H1 (cell line): ENCODE results near the gene COLEC12. TPM values are rescaled to one million over a fixed set of nuclear protein-coding genes. Genes with fewer than 3 reads are reported as not detected.
A peak's percentile ranks its signal among the peaks of the same experiment; 100 is the strongest.

Experiments used
- CTCF ChIA-PET: fragments of 300-600 bp; sonication (Branson Sonifier 250); formaldehyde crosslinking; loops from one replicate; lab custom pipeline; 2021; ENCODE audit not compliant: partially characterized antibody; lab: Charles Lee
- POLR2A ChIA-PET: fragments of 300-600 bp; sonication (Branson Sonifier 250); formaldehyde crosslinking; loops from one replicate; lab custom pipeline; 2021; ENCODE audit warnings: inconsistent platforms; ENCODE audit not compliant: partially characterized antibody; lab: Charles Lee
- DNase-seq, 2 experiments: peaks; one replicate each; pipeline versions ENCODE4 v3.0.0 to v3.0.0-alpha.2; 2010 to 2022; ENCODE audit warnings: low spot score in 2 of 2, low read depth in 1 of 2, mixed read lengths in 1 of 2
- FAIRE-seq: peaks from 2 replicates; lab custom pipeline; 2011; peaks lifted over from hg19 to GRCh38; lab: Jason Lieb, UNC
- H2AFZ ChIP-seq: 2 replicates; pipeline ENCODE4 v1.8.1; 2012; ENCODE audit warnings: low read length, inconsistent platforms
- H2AK5ac ChIP-seq: 2 replicates; pipeline ENCODE4 v1.6.1; 2013; ENCODE audit warnings: low read depth, low read length
- H2BK120ac ChIP-seq: replicated peaks from 2 replicates; pipeline ENCODE3; 2013; ENCODE audit warnings: low read depth, low read length, inconsistent platforms
- H2BK12ac ChIP-seq: 2 replicates; pipeline ENCODE4 v1.6.1; 2013; ENCODE audit warnings: low read depth, low read length
- H2BK15ac ChIP-seq: 2 replicates; pipeline ENCODE4 v1.6.1; 2013; ENCODE audit warnings: low read length
- H2BK20ac ChIP-seq: 2 replicates; pipeline ENCODE4 v1.6.1; 2013; ENCODE audit warnings: low read length
- H2BK5ac ChIP-seq: 2 replicates; pipeline ENCODE4 v1.6.1; 2013; ENCODE audit warnings: low read depth, low read length
- H3K14ac ChIP-seq: 2 replicates; pipeline ENCODE4 v1.6.1; 2013; ENCODE audit warnings: inconsistent platforms; ENCODE audit not compliant: insufficient read length
- H3K18ac ChIP-seq: 2 replicates; pipeline ENCODE4 v1.6.1; 2013; ENCODE audit warnings: low read length; ENCODE audit errors: extremely low read depth
- H3K23ac ChIP-seq: 2 replicates; pipeline ENCODE4 v1.6.1; 2013; ENCODE audit warnings: inconsistent platforms; ENCODE audit not compliant: insufficient read length
- H3K23me2 ChIP-seq: 2 replicates; pipeline ENCODE4 v1.6.1; 2013; ENCODE audit warnings: low read depth, low read length
- H3K27ac ChIP-seq: 2 replicates; pipeline ENCODE4 v1.6.1; 2011; ENCODE audit warnings: low read depth, low read length, inconsistent platforms
- H3K27me3 ChIP-seq, 4 experiments: replicated peaks in 1 of 4; 1 replicate in 1 of 4; 2 replicates in 3 of 4; pipeline versions ENCODE4 v1.6.1 to v1.8.1; 2011 to 2013; ENCODE audit warnings: low read length in 3 of 4, mild to moderate bottlenecking in 3 of 4, inconsistent platforms in 2 of 4, mixed read lengths in 2 of 4, moderate library complexity in 1 of 4; ENCODE audit not compliant: control insufficient read depth in 3 of 4, insufficient read depth in 3 of 4; ENCODE audit errors: extremely low read depth in 1 of 4
- H3K36me3 ChIP-seq, 4 experiments: 2 replicates each; pipeline versions ENCODE4 v1.6.1 to v1.8.1; 2011 to 2013; ENCODE audit warnings: mild to moderate bottlenecking in 4 of 4, low read length in 3 of 4, moderate library complexity in 2 of 4, control low read depth in 1 of 4, inconsistent platforms in 1 of 4; ENCODE audit not compliant: insufficient read depth in 4 of 4, control insufficient read depth in 2 of 4
- H3K4ac ChIP-seq: replicated peaks from 2 replicates; pipeline ENCODE3; 2013; ENCODE audit warnings: low read length, low read depth, mixed read lengths, inconsistent platforms; ENCODE audit not compliant: insufficient read length
- H3K4me1 ChIP-seq, 4 experiments: replicated peaks in 1 of 4; 1 replicate in 1 of 4; 2 replicates in 3 of 4; pipeline versions ENCODE4 v1.6.1 to v1.8.1; 2011 to 2013; ENCODE audit warnings: low read length in 3 of 4, inconsistent platforms in 2 of 4, mixed read lengths in 1 of 4; ENCODE audit not compliant: insufficient read depth in 4 of 4, control insufficient read depth in 3 of 4
- H3K4me2 ChIP-seq, 2 experiments: 2 replicates each; pipeline versions ENCODE4 v1.6.1 to v1.8.1; 2011 to 2013; ENCODE audit warnings: low read depth in 2 of 2, low read length in 2 of 2, control low read depth in 1 of 2, inconsistent platforms in 1 of 2, mild to moderate bottlenecking in 1 of 2; ENCODE audit not compliant: insufficient read depth in 1 of 2
- H3K4me3 ChIP-seq, 4 experiments: fragments of 200-600, 300-600 bp in 1 of 4; sonication (generic), shearing (Covaris generic), sonication (Bioruptor Twin) in 1 of 4; 2 replicates each; pipeline versions ENCODE4 v1.5.1 to v1.8.1; 2011 to 2016; ENCODE audit warnings: low read length in 4 of 4, low read depth in 3 of 4, control low read depth in 2 of 4, inconsistent platforms in 2 of 4, mild to moderate bottlenecking in 2 of 4, mixed read lengths in 1 of 4, moderate library complexity in 1 of 4; ENCODE audit not compliant: insufficient read depth in 2 of 4; ENCODE audit errors: extremely low read depth in 1 of 4
- H3K56ac ChIP-seq: replicated peaks from 2 replicates; pipeline ENCODE3; 2013; ENCODE audit warnings: low read depth, mild to moderate bottlenecking, mixed read lengths, low read length, inconsistent platforms; ENCODE audit not compliant: insufficient read length
- H3K79me1 ChIP-seq: 2 replicates; pipeline ENCODE4 v1.6.1; 2013; ENCODE audit warnings: low read depth, low read length, control low read depth
- H3K79me2 ChIP-seq, 2 experiments: 2 replicates each; pipeline versions ENCODE4 v1.6.1 to v1.8.1; 2012 to 2013; ENCODE audit warnings: low read length in 2 of 2, mild to moderate bottlenecking in 2 of 2, inconsistent platforms in 1 of 2; ENCODE audit not compliant: insufficient read depth in 2 of 2, control insufficient read depth in 1 of 2
- H3K9ac ChIP-seq, 4 experiments: replicated peaks in 1 of 4; 1 replicate in 1 of 4; 2 replicates in 3 of 4; pipeline versions ENCODE4 v1.6.1 to v1.8.1; 2011 to 2013; ENCODE audit warnings: low read depth in 3 of 4, low read length in 3 of 4, control low read depth in 2 of 4, mild to moderate bottlenecking in 2 of 4, moderate library complexity in 2 of 4, inconsistent platforms in 1 of 4; ENCODE audit errors: extremely low read depth in 1 of 4
- H3K9me3 ChIP-seq, 2 experiments: 2 replicates each; pipeline versions ENCODE4 v1.6.1 to v1.8.1; 2012 to 2013; ENCODE audit warnings: mild to moderate bottlenecking in 2 of 2, moderate library complexity in 2 of 2, control low read depth in 1 of 2, inconsistent platforms in 1 of 2, low read depth in 1 of 2, low read length in 1 of 2, mixed read lengths in 1 of 2; ENCODE audit not compliant: insufficient read depth in 2 of 2
- H4K20me1 ChIP-seq, 2 experiments: replicated peaks in 1 of 2; 2 replicates each; pipeline versions ENCODE3 to v1.8.1; 2011 to 2013; ENCODE audit warnings: inconsistent platforms in 2 of 2, low read length in 2 of 2, mild to moderate bottlenecking in 1 of 2; ENCODE audit not compliant: insufficient read depth in 2 of 2, control insufficient read depth in 1 of 2
- H4K5ac ChIP-seq: 2 replicates; pipeline ENCODE4 v1.6.1; 2013; ENCODE audit warnings: low read length, low read depth, mixed read lengths, inconsistent platforms; ENCODE audit not compliant: insufficient read length
- H4K8ac ChIP-seq: 2 replicates; pipeline ENCODE4 v1.8.0; 2013; ENCODE audit warnings: mild to moderate bottlenecking, moderate library complexity, low read length, inconsistent platforms; ENCODE audit not compliant: insufficient read depth; ENCODE audit errors: extremely low read depth
- H4K91ac ChIP-seq: replicated peaks from 2 replicates; pipeline ENCODE3; 2013; ENCODE audit warnings: low read length, mixed read lengths, inconsistent platforms; ENCODE audit not compliant: insufficient read length
- CBX5 ChIP-seq: fragments of 300-800, 300-1000 bp; sonication (generic); IDR thresholded peaks from 2 replicates; pipeline ENCODE4 v1.7.1; 2016; ENCODE audit warnings: antibody characterized with exemption, low read length, low read depth
- CEBPB ChIP-seq: IDR thresholded peaks from 2 replicates; pipeline ENCODE4 v1.6.1; 2012; ENCODE audit warnings: low read depth, low read length
- CHD2 ChIP-seq: IDR thresholded peaks from 2 replicates; pipeline ENCODE4 v1.6.1; 2012; ENCODE audit warnings: low read length, improper control_type of control experiment
- CREB1 ChIP-seq: IDR thresholded peaks from 2 replicates; pipeline ENCODE4 v1.6.1; 2012; ENCODE audit warnings: inconsistent platforms
- CTBP2 ChIP-seq: IDR thresholded peaks from 2 replicates; pipeline ENCODE4 v1.7.0; 2011; ENCODE audit warnings: borderline replicate concordance, mild to moderate bottlenecking, moderate library complexity, mixed read lengths, low read length; ENCODE audit not compliant: insufficient read depth, insufficient read length
- EP300 ChIP-seq, 2 experiments: IDR thresholded peaks; 1 replicate in 1 of 2; 2 replicates in 1 of 2; pipeline ENCODE4 v1.6.1; 2011 to 2012; ENCODE audit warnings: low read depth in 2 of 2, low read length in 2 of 2, mild to moderate bottlenecking in 2 of 2, borderline replicate concordance in 1 of 2, inconsistent platforms in 1 of 2, moderate library complexity in 1 of 2
- JUND ChIP-seq: IDR thresholded peaks from 2 replicates; pipeline ENCODE4 v1.6.1; 2011; ENCODE audit warnings: mild to moderate bottlenecking, improper control_type of control experiment, low read length
- NRF1 ChIP-seq: IDR thresholded peaks from 2 replicates; pipeline ENCODE4 v1.6.1; 2011; ENCODE audit warnings: mild to moderate bottlenecking, low read depth, low read length, improper control_type of control experiment
- POLR2AphosphoS5 ChIP-seq: IDR thresholded peaks from 2 replicates; pipeline ENCODE4 v1.6.1; 2011; ENCODE audit warnings: low read depth, low read length
- RBBP5 ChIP-seq: IDR thresholded peaks from 2 replicates; pipeline ENCODE4 v1.7.1; 2012; ENCODE audit warnings: low read depth, mild to moderate bottlenecking, inconsistent platforms, low read length, moderate library complexity, borderline replicate concordance
- RNF2 ChIP-seq: fragments of 200-900, 300-1000 bp; sonication (generic); IDR thresholded peaks from 2 replicates; pipeline ENCODE4 v1.7.1; 2016; ENCODE audit warnings: borderline replicate concordance, low read depth, mild to moderate bottlenecking, antibody characterized with exemption, low read length; ENCODE audit not compliant: poor library complexity, severe bottlenecking; ENCODE audit errors: missing control alignments
- SIN3A ChIP-seq, 2 experiments: IDR thresholded peaks in 1 of 2; conservative IDR thresholded peaks in 1 of 2; 2 replicates each; pipeline ENCODE4 v1.6.1; 2011 to 2012; ENCODE audit warnings: low read length in 2 of 2, improper control_type of control experiment in 1 of 2, low read depth in 1 of 2, mild to moderate bottlenecking in 1 of 2
- SP4 ChIP-seq: IDR thresholded peaks from 2 replicates; pipeline ENCODE4 v1.6.1; 2012; ENCODE audit warnings: low read length, inconsistent platforms
- WGBS, 2 experiments: shearing (Covaris generic) in 1 of 2; methylation state at CpG; one replicate each; pipeline versions ENCODE4 v1.1.6 to v1.1.7; 2013 to 2015; ENCODE audit warnings: low lambda C conversion rate in 2 of 2, mixed read lengths in 2 of 2, inconsistent platforms in 1 of 2, low coverage in 1 of 2, missing lambda C conversion rate in 1 of 2; ENCODE audit not compliant: insufficient replicate concordance in 2 of 2, insufficient coverage in 1 of 2, insufficient read length in 1 of 2; ENCODE audit errors: extremely low coverage in 1 of 2, missing lambda C conversion rate in 1 of 2; 5-methylcytosine and 5-hydroxymethylcytosine counted together
- polyA plus RNA-seq, 7 experiments: library from polyadenylated mRNA; depleted of rRNA in 3 of 7; stranded (reverse) in 5 of 7; unstranded in 2 of 7; fragments of >200 nt in 5 of 7; fragments of 200-250 nt in 2 of 7; gene quantifications; 1 replicate in 5 of 7; 2 replicates in 1 of 7; 4 replicates in 1 of 7; pipeline versions ENCODE4 v1.2.1 to v1.2.3, GENCODE V29; 2011 to 2013; ENCODE audit warnings: missing spikeins in 2 of 7, mixed read lengths in 2 of 7
- total RNA-seq: library from RNA; stranded (reverse); fragmentation: NEBNext Ultra II Directional; extraction: Animal tissue kit (Norgen Biotek cat#: 25700); gene quantifications from 2 replicates; pipeline ENCODE4 v1.2.1, GENCODE V29; 2021

The COLEC12 gene
- total and polyA plus RNA-seq, 2 of the 8 experiments (the other 6 are each of a cell fraction or from before 2014, with no cell fraction given), result 0.44 to 2.3 TPM

- no peak overlapping the region for H3K4me3 ChIP-seq
- H2BK5ac ChIP-seq, result no peak overlapping the region
- ChIA-PET POLR2A (no interaction called here), CTCF (no interaction called here)
- H3K79me2 ChIP-seq, result no peaks in the 10 kb centered on the region
- H3K4me1 ChIP-seq, result no peaks in the 10 kb centered on the region
- WGBS, 2 experiments, result 88% methylated on average over 8 of the region's 8 CpGs; no CpG with 5 or more reads in 1 of the 2 experiments
- H3K18ac ChIP-seq, result no peak overlapping the region
- 0 out of 2 replicates have a peak overlapping the region, but pooled peaks have one; percentile 11 for H4K8ac ChIP-seq
- H3K4me2 ChIP-seq, result no peak overlapping the region
- no peak overlapping the region for H3K9ac ChIP-seq
- no peak for FAIRE-seq
- no peak overlapping the region; the same call in 1 of the 2 replicates for H3K27ac ChIP-seq
- no peaks in the 10 kb centered on the region for H4K20me1 ChIP-seq
- H2BK15ac ChIP-seq, result no peak overlapping the region
- H3K56ac ChIP-seq, result no peak overlapping the region
- no peaks in the 10 kb centered on the region for H3K27me3 ChIP-seq
- no peak overlapping the region for H2BK20ac ChIP-seq
- H3K36me3 ChIP-seq, result no peaks in the 10 kb centered on the region
- no peak overlapping the region for H3K14ac ChIP-seq
- no peak overlapping the region for H4K5ac ChIP-seq
- no peaks in the 10 kb centered on the region for H3K23me2 ChIP-seq
- H3K9me3 ChIP-seq, result no peaks in the 10 kb centered on the region
- no peak overlapping the region for H3K4ac ChIP-seq
- no peak for DNase-seq
- H2BK120ac ChIP-seq, result no peak overlapping the region
- H2AK5ac ChIP-seq, result no peak overlapping the region
- 0 out of 2 replicates have a peak overlapping the region, but pooled peaks have one; percentile 68 for H2AFZ ChIP-seq
- no peak overlapping the region for H3K23ac ChIP-seq
- no peak for TF ChIP-seq RBBP5
- no peak for TF ChIP-seq CEBPB
- TF ChIP-seq CHD2, result no peak
- no peak for TF ChIP-seq CTBP2
- TF ChIP-seq POLR2AphosphoS5, result no peak
- no peak for TF ChIP-seq RNF2
- no peak for TF ChIP-seq SIN3A (conservative IDR thresholded peaks at IDR 0.05 in 1 of 2, IDR thresholded peaks at IDR 0.05 in 1 of 2; ENCODE audit: low read depth in 1 of 2, low read length in 2 of 2)
- TF ChIP-seq SP4, result no peak
- no peak for TF ChIP-seq CBX5
- no peak for TF ChIP-seq CREB1
- TF ChIP-seq JUND, result no peak
- no peak for TF ChIP-seq NRF1
- TF ChIP-seq EP300 (IDR thresholded peaks at IDR 0.05; ENCODE audit: borderline replicate concordance in 1 of 2, low read depth in 2 of 2, low read length in 2 of 2), result no peak
- H3K79me1 ChIP-seq, result no peaks in the 10 kb centered on the region
- no peak overlapping the region for H2BK12ac ChIP-seq
- H4K91ac ChIP-seq, result no peak overlapping the region
Measured at GRCh38 chr18:427005-427404, 73.5 kb downstream of the COLEC12 start.
